GM12878 (cell line): Measurements from ENCODE around the gene CACNA1D. TPM values are rescaled to one million over a fixed set of nuclear protein-coding genes. Genes with fewer than 3 reads are reported as not detected.
A peak's percentile ranks its signal among the peaks of the same experiment; 100 is the strongest.

Experiments used
- ATAC-seq: fragments of 200-7000 bp; cut with Tn5 transposase; 3 replicates; pipeline ENCODE4 v1.9.1; 2020; ENCODE audit warnings: mild to moderate bottlenecking, moderate library complexity
- BruUV-seq: library from RNA; stranded (reverse); fragments of 400-500 nt; replicated peaks from 2 replicates; lab custom pipeline; 2021; lab: Mats Ljungman, UMichigan
- CTCF ChIA-PET: fragments of 300-600 bp; sonication (Branson Sonifier 250); formaldehyde crosslinking; extraction: SDS; loops from one replicate; lab custom pipeline; 2021; ENCODE audit warnings: inconsistent platforms; lab: Yijun Ruan, JAX
- POLR2A ChIA-PET: fragments of 350-600 bp; formaldehyde crosslinking; extraction: SDS; loops from one replicate; lab custom pipeline; 2021; ENCODE audit warnings: inconsistent platforms; lab: Charles Lee
- RAD21 ChIA-PET: fragments of 300-600 bp; sonication (Branson Sonifier 250); formaldehyde crosslinking; loops from one replicate; lab custom pipeline; 2023; ENCODE audit warnings: antibody characterized with exemption; ENCODE audit not compliant: unreplicated experiment; lab: Charles Lee
- SMC1A ChIA-PET: fragments of 300-600 bp; sonication (Branson Sonifier 250); formaldehyde crosslinking; loops from one replicate; lab custom pipeline; 2023; ENCODE audit not compliant: unreplicated experiment, uncharacterized antibody; lab: Charles Lee
- DNase-seq: peaks from one replicate; pipeline ENCODE4 v3.0.0-alpha.2; 2011; ENCODE audit warnings: low read depth, low spot score
- FAIRE-seq: peaks from 3 replicates; lab custom pipeline; 2011; peaks lifted over from hg19 to GRCh38; lab: Jason Lieb, UNC
- H2AFZ ChIP-seq: 2 replicates; pipeline ENCODE4 v1.6.0; 2011; ENCODE audit warnings: low read depth, low read length, control low read depth; ENCODE audit not compliant: control insufficient read depth
- H3K27ac ChIP-seq: 2 replicates; pipeline ENCODE4 v1.5.1; 2011; ENCODE audit warnings: control low read depth; ENCODE audit not compliant: control insufficient read depth, insufficient read depth
- H3K27me3 ChIP-seq, 2 experiments: replicated peaks in 1 of 2; 2 replicates each; pipeline versions ENCODE4 v1.6.0 to v1.6.1; 2011; ENCODE audit warnings: low read length in 1 of 2; ENCODE audit not compliant: control insufficient read depth in 2 of 2, insufficient read depth in 2 of 2
- H3K36me3 ChIP-seq, 2 experiments: 2 replicates each; pipeline ENCODE4 v1.5.1; 2011; ENCODE audit warnings: low read length in 1 of 2; ENCODE audit not compliant: control insufficient read depth in 2 of 2, insufficient read depth in 2 of 2
- H3K4me1 ChIP-seq: 2 replicates; pipeline ENCODE4 v1.6.1; 2011; ENCODE audit warnings: mild to moderate bottlenecking, low read length, moderate library complexity, mixed read lengths; ENCODE audit not compliant: control insufficient read depth, insufficient read depth
- H3K4me2 ChIP-seq: 2 replicates; pipeline ENCODE4 v1.6.0; 2011; ENCODE audit warnings: control low read depth; ENCODE audit not compliant: control insufficient read depth, insufficient read depth
- H3K4me3 ChIP-seq: fragments of 200-600 bp; sonication (generic); 2 replicates; pipeline ENCODE4 v1.5.1; 2016
- H3K79me2 ChIP-seq: 2 replicates; pipeline ENCODE4 v1.6.0; 2011; ENCODE audit warnings: low read length; ENCODE audit not compliant: control insufficient read depth, insufficient read depth
- H3K9ac ChIP-seq: 2 replicates; pipeline ENCODE4 v1.8.0; 2011; ENCODE audit warnings: low read length, control low read depth, mixed read lengths; ENCODE audit not compliant: control insufficient read depth, insufficient read depth
- H3K9me3 ChIP-seq: replicated peaks from 3 replicates; pipeline ENCODE4 v1.5.1; 2011; ENCODE audit warnings: mild to moderate bottlenecking, low read length; ENCODE audit not compliant: control insufficient read depth, insufficient read depth
- H4K20me1 ChIP-seq: 2 replicates; pipeline ENCODE4 v1.6.0; 2011; ENCODE audit not compliant: control insufficient read depth, insufficient read depth
- ETV6 ChIP-seq, 2 experiments: fragments of 450-650 bp in 1 of 2; IDR thresholded peaks in 1 of 2; conservative IDR thresholded peaks in 1 of 2; 2 replicates each; pipeline ENCODE4 v1.6.1; 2014; ENCODE audit warnings: antibody characterized with exemption in 1 of 2, borderline replicate concordance in 1 of 2, low read depth in 1 of 2, mild to moderate bottlenecking in 1 of 2, moderate library complexity in 1 of 2
- GATAD2B ChIP-seq: fragments of 450-650 bp; conservative IDR thresholded peaks from 2 replicates; pipeline ENCODE4 v1.6.1; 2017; ENCODE audit warnings: low read depth, mild to moderate bottlenecking, moderate library complexity
- TCF12 ChIP-seq: IDR thresholded peaks from 2 replicates; pipeline ENCODE4 v1.6.1; 2011; ENCODE audit warnings: low read depth, mild to moderate bottlenecking, low read length
- ZNF217 ChIP-seq: fragments of 450-650 bp; IDR thresholded peaks from 2 replicates; pipeline ENCODE4 v1.6.1; 2017; ENCODE audit warnings: antibody characterized with exemption, mild to moderate bottlenecking
- WGBS: methylation state at CpG from one replicate; pipeline ENCODE4 v1.1.6; 2016; ENCODE audit warnings: low lambda C conversion rate; ENCODE audit not compliant: insufficient replicate concordance, insufficient coverage; ENCODE audit errors: missing lambda C conversion rate; 5-methylcytosine and 5-hydroxymethylcytosine counted together
- in situ Hi-C: fragments of 300-500 bp; cut with MboI; formaldehyde crosslinking; loops from 9 replicates; pipeline ENCODE4 v1.14.3; 2018; ENCODE audit warnings: mixed read lengths
- intact Hi-C: fragments of 100-400 bp; cut with micrococcal nuclease; formaldehyde crosslinking; loops from one replicate; pipeline ENCODE4 v1.14.2; 2022; ENCODE audit not compliant: unreplicated experiment
- polyA plus RNA-seq, 11 experiments: library from polyadenylated mRNA; depleted of rRNA in 4 of 11; unstranded in 6 of 11; stranded (reverse) in 5 of 11; fragments of >200 nt; fragmentation: Nextera tagmentation in 4 of 11; fragmentation: Illumina TruSeq in 1 of 11; extraction: Ambion mirVana in 4 of 11; extraction: Trizol in 1 of 11; gene quantifications; 1 replicate in 1 of 11; 2 replicates in 10 of 11; pipeline versions ENCODE4 v1.2.1 to v1.2.3, GENCODE V29; 2011 to 2016; ENCODE audit warnings: inconsistent platforms in 2 of 11, missing spikeins in 2 of 11, low read depth in 1 of 11
- total RNA-seq, 4 experiments: library from RNA; depleted of rRNA in 3 of 4; stranded (reverse); fragments of >200 nt in 3 of 4; fragmentation: Illumina TruSeq in 1 of 4; extraction: Trizol in 1 of 4; gene quantifications; 2 replicates each; pipeline versions ENCODE4 v1.2.1 to v1.2.3, GENCODE V29; 2013 to 2021
- TF ChIP-seq, protein P1 (sequence below), 3 experiments: IDR thresholded peaks in 2 of 3; conservative IDR thresholded peaks in 1 of 3; 2 replicates each; pipeline ENCODE4 v1.5.1; 2011; ENCODE audit warnings: low read depth in 3 of 3, low read length in 3 of 3, mild to moderate bottlenecking in 3 of 3, control low read depth in 2 of 3, moderate library complexity in 2 of 3, inconsistent platforms in 1 of 3, mixed read lengths in 1 of 3; ENCODE audit not compliant: control insufficient read depth in 2 of 3, insufficient read depth in 1 of 3; ENCODE audit errors: extremely low read depth in 1 of 3
- TF ChIP-seq, protein P2 (sequence below): fragments of 450-650 bp; IDR thresholded peaks from 2 replicates; pipeline ENCODE4 v1.6.1; 2017; ENCODE audit warnings: mild to moderate bottlenecking, moderate library complexity

The CACNA1D gene
- total and polyA plus RNA-seq, 10 of the 15 experiments (the other 5 are each of a cell fraction or from before 2014, with no cell fraction given), result 0.21 to 24.4 (median 1.6) TPM

DNA sequence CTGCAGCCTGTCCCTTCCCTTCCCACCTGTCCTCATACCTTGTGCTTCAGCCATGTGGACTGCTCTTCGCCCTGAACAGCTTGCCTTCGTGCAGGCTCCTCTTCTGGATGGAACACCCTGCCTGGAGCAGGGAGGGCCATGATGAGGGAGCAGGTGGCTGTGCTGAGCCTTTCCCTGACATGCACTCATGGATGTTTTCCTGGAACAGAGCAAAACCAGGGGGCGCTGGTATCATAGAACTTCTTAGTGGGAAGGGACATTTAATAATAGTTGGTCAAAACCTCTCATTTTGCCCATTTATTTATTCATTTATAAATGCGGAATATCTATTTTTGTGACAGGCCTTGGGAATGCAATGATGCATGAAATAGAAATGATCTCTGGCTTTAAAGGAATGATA is 149.3 kb downstream of the CACNA1D start:
- Histone ChIP-seq H3K4me3 (no peak overlapping the region), H3K36me3 (no peaks in the 10 kb centered on the region), H2AFZ (no peak overlapping the region), H3K79me2 (no peaks in the 10 kb centered on the region), H3K4me2 (no peak overlapping the region), H4K20me1 (no peaks in the 10 kb centered on the region), H3K27me3 (no peaks in the 10 kb centered on the region), H3K9me3 (no peaks in the 10 kb centered on the region), H3K9ac (no peak overlapping the region), H3K4me1 (no peaks in the 10 kb centered on the region), H3K27ac (no peak overlapping the region)
- FAIRE-seq (no peak), DNase-seq (no peak), ATAC-seq (no peak)
- ChIA-PET POLR2A (no interaction called here), RAD21 (no interaction called here), SMC1A (interaction anchor here (0.8 to 1.1 kb wide), 3 partner anchors 9 to 66 kb away, joined by 3 to 8 read pairs (median 5); no protein-coding TSS in a partner anchor), CTCF (interaction anchor here (0.7 to 3.1 kb wide), 7 partner anchors 8 to 1850 kb away, joined by 3 to 18 read pairs (median 3); no protein-coding TSS in a partner anchor)
- 31% methylated on average over 4 of the region's 4 CpGs for WGBS
- TF ChIP-seq ETV6 (conservative IDR thresholded peaks at IDR 0.05 in 1 of 2, IDR thresholded peaks at IDR 0.05 in 1 of 2; ENCODE audit: borderline replicate concordance in 1 of 2, low read depth in 1 of 2), result no peak
- TF ChIP-seq, protein P1, sequence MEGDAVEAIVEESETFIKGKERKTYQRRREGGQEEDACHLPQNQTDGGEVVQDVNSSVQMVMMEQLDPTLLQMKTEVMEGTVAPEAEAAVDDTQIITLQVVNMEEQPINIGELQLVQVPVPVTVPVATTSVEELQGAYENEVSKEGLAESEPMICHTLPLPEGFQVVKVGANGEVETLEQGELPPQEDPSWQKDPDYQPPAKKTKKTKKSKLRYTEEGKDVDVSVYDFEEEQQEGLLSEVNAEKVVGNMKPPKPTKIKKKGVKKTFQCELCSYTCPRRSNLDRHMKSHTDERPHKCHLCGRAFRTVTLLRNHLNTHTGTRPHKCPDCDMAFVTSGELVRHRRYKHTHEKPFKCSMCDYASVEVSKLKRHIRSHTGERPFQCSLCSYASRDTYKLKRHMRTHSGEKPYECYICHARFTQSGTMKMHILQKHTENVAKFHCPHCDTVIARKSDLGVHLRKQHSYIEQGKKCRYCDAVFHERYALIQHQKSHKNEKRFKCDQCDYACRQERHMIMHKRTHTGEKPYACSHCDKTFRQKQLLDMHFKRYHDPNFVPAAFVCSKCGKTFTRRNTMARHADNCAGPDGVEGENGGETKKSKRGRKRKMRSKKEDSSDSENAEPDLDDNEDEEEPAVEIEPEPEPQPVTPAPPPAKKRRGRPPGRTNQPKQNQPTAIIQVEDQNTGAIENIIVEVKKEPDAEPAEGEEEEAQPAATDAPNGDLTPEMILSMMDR (IDR thresholded peaks at IDR 0.05 in 2 of 3, conservative IDR thresholded peaks at IDR 0.05 in 1 of 3; ENCODE audit: control insufficient read depth in 2 of 3, extremely low read depth in 1 of 3, insufficient read depth in 1 of 3, low read depth in 3 of 3, low read length in 3 of 3), result peak in 1 of 3 experiments; percentile 14; a peak in 1 of 6 replicates
- intact Hi-C loops, result no loop called here
- no TSS peak for BruUV-seq
- in situ Hi-C loops, result no loop called here

DNA sequence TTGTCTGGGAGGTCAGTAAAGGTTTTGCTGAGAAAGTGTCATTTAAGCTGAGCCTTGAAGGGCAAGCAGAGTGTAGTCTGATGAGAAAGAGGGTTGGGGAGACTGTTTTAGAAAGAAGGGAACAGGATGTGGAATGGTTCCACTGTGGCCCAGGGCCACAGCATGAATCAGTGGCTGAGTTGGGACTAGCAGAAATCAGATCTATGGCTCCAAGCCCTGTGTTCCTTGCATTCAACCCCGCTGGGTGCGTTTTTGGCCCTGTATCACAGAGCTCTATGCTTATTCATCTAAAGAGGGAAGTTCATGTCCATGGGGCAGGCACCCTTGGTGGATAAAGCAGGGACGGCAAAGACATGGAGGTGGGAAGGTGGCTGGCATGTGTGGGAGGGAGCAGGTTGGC is 151.3 kb downstream of the CACNA1D start:
- in situ Hi-C loops, result no loop called here
- Histone ChIP-seq H3K4me2 (no peak overlapping the region), H3K9me3 (no peaks in the 10 kb centered on the region), H2AFZ (no peak overlapping the region), H3K79me2 (no peaks in the 10 kb centered on the region), H3K36me3 (no peaks in the 10 kb centered on the region), H3K4me1 (peaks cover 8% of the 10 kb centered on the region), H3K4me3 (no peak overlapping the region), H4K20me1 (no peaks in the 10 kb centered on the region), H3K27me3 (no peaks in the 10 kb centered on the region), H3K27ac (no peak overlapping the region), H3K9ac (no peak overlapping the region)
- RAD21 ChIA-PET, result interaction anchor here (0.7 to 1.1 kb wide), 3 partner anchors 64 to 91 kb away, joined by 3 to 5 read pairs (median 3); no protein-coding TSS in a partner anchor
- WGBS, result 33% methylated on average over 3 of the region's 3 CpGs
- BruUV-seq, result no TSS peak
- SMC1A ChIA-PET, result interaction anchor here (0.8 to 3.5 kb wide), 6 partner anchors 12 to 90 kb away, joined by 3 to 16 read pairs (median 6); no protein-coding TSS in a partner anchor
- DNase-seq (no peak), FAIRE-seq (no peak), ATAC-seq (no peak)
- intact Hi-C loops, result no loop called here
- POLR2A ChIA-PET, result interaction anchor here (2.4 kb wide), 1 partner anchor 91 kb away, joined by 6 read pairs; no protein-coding TSS in a partner anchor
- TF ChIP-seq TCF12 (no peak), GATAD2B (no peak), ZNF217 (no peak)
- TF ChIP-seq, protein P2, sequence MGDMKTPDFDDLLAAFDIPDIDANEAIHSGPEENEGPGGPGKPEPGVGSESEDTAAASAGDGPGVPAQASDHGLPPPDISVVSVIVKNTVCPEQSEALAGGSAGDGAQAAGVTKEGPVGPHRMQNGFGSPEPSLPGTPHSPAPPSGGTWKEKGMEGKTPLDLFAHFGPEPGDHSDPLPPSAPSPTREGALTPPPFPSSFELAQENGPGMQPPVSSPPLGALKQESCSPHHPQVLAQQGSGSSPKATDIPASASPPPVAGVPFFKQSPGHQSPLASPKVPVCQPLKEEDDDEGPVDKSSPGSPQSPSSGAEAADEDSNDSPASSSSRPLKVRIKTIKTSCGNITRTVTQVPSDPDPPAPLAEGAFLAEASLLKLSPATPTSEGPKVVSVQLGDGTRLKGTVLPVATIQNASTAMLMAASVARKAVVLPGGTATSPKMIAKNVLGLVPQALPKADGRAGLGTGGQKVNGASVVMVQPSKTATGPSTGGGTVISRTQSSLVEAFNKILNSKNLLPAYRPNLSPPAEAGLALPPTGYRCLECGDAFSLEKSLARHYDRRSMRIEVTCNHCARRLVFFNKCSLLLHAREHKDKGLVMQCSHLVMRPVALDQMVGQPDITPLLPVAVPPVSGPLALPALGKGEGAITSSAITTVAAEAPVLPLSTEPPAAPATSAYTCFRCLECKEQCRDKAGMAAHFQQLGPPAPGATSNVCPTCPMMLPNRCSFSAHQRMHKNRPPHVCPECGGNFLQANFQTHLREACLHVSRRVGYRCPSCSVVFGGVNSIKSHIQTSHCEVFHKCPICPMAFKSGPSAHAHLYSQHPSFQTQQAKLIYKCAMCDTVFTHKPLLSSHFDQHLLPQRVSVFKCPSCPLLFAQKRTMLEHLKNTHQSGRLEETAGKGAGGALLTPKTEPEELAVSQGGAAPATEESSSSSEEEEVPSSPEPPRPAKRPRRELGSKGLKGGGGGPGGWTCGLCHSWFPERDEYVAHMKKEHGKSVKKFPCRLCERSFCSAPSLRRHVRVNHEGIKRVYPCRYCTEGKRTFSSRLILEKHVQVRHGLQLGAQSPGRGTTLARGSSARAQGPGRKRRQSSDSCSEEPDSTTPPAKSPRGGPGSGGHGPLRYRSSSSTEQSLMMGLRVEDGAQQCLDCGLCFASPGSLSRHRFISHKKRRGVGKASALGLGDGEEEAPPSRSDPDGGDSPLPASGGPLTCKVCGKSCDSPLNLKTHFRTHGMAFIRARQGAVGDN, result no peak
- CTCF ChIA-PET, result interaction anchor here (0.7 to 1.8 kb wide), 4 partner anchors 19 to 199 kb away, joined by 3 to 6 read pairs (median 3); no protein-coding TSS in a partner anchor
